Brain pericyte (primary cell): Measurements from ENCODE around the gene FAM221B.

Experiments used
- DNase-seq: peaks from one replicate; pipeline ENCODE4 v3.0.0-alpha.2; 2012; ENCODE audit warnings: low read depth, low spot score

Gene FAM221B

GRCh38 chr9:35820076-35820475 is 8.5 kb downstream of the FAM221B start:
- DNase-seq = no peak

- no peak for DNase-seq
Measured at GRCh38 chr9:35818341-35818740, 10.2 kb downstream of the FAM221B start.

DNA sequence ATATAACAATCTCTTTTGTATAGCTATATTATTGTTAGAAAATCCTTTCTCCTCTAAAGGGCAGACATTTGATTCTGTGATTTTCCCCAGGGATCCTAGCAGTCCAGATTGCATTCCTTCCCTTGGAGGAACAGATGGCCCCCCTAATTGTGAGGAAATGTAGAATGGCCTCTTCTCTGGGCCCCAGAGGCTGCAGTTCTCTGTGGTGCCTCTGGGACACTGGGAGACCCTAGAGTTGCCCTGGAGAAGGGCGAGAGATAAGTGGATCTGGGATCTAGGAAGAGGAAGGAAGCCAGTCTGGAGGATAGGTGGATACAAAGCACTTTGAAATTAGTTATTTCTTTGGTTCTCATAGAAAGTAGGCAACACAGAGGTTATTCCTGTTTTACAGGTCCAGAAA is 11.8 kb downstream of the FAM221B start:
- DNase-seq = no peak

- DNase-seq = peak; percentile 97
Measured at GRCh38 chr9:35814841-35815543, 13.5 kb downstream of the FAM221B start, which contains the start of gene HINT2. TSS of gene HINT2 (minus strand) at chr9:35815042. CDS start at chr9:35814979, 63 bp downstream.

DNA sequence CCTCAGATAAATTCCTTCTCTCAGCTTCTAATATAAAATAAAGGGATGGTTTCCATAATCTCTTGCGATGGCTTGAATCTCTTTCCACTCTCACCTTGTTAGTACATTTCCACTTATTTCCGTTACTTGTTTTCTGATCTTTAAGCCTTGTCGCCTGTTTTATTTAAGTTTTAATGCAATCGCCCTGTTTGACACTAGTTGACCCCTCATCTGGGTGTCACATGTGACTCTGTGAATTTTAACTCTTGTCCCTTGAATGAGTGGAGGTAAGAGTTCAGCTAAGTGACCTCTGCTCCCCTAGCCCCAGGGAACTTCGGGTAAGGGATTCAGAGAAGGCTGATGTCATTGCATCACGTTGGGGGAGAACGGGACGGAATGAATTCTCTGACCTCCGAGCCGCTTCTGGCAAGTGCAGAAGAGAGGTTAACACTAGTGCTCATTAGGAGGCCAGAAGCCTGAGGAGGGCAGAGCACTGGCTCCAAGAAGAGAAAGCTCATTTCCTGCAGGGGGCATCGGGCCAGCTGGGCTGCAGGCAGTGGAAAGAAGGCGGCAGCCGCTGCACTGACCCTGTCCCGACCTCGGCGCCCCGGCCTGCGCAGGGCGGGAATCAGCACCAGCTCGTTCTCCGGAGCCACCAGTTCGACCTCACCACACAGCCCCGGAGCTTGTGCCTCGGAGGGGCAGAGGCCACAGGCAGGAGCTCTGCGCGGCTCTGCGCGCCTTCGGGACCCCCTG is 14.3 kb downstream of the FAM221B start:
- DNase-seq = peak; percentile 15

- DNase-seq = no peak
Measured at GRCh38 chr9:35813434-35814105, 15.0 kb downstream of the FAM221B start.

DNA sequence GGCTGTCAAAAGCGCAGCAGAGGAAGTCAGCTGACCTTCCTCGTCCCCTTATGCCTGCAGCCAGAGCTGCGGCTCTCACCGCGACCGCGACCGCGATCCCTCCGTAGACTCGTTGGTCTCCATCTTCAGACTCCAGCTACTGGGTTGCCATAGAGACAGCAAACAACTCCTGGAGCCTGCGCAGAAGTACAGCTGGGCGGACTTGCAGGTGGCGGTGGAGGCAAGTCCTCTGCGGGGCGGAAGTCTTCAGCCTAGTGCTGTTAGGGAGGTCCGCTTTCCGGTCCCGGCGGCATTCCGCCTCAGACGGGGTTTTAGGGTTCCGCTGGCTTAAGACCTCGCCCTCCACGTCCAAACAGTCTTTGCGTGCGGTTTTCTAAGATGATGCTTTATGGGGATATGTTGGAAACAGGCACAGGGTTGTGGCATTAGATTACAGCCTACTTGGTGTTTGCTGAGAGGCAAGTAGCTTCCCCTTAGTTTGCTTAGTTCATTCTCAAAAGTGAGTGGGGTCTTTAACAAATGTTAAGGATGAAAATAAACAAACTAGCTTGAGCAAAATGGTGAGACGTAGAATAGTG is 16.4 kb downstream of the FAM221B start, which contains the start of gene SPAG8:
Gene SPAG8 (minus strand): TSS at position 238 of the 578 bp plus-strand sequence. CDS start 115 bp downstream, at position 123.
- peak; percentile 69 for DNase-seq

DNA sequence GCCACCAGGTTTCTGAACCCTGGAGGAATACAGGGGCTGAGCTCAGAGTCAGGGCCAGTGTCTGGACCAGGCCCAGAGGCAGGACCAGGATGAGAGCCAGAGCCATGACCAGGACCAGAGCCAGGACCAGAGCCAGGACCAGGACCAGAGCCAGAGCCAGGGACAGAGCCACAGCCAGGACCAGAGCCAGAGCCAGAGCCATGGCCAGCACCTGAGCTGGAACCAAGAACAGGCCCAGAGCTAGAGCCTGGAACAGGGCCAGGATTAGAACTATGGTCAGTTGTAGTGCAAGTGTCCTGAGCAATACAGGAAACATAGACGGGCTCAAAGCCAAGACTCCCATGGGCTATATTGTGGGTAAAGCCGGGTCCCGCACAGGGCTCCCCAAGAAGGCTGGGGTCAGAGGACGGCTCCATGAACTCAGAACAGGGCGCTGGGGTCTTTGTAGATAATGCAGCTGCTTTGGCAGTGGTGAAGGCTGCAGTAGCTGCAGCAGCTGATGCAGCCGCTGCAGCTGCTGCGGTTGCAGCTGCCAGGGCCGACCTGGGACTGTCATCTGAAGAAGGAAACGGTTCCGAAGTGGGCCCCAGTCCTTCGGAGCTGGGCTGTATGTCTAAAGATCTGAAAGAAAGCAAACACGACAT is 17.0 kb downstream of the FAM221B start:
- no peak for DNase-seq

DNA sequence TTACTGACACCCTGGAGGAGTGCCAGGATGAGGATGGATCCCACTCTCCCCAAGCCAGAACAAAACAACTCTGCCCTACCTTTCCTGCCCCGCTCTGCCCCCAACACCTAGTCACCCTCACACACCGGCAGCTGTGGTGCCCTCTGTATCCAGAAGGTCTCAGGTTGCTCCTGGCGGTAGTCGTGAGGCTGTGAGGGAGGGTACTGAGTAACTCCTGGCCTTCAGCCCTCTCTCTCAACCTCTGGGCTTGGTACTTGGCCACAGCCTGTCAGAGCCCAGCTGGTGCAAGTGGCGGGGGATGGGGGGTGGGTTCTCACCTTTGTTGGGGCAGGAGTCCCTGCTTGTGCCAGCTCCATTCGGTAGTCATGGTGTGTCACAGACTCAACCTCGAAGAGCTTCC is 18.4 kb downstream of the FAM221B start:
- no peak for DNase-seq

DNA sequence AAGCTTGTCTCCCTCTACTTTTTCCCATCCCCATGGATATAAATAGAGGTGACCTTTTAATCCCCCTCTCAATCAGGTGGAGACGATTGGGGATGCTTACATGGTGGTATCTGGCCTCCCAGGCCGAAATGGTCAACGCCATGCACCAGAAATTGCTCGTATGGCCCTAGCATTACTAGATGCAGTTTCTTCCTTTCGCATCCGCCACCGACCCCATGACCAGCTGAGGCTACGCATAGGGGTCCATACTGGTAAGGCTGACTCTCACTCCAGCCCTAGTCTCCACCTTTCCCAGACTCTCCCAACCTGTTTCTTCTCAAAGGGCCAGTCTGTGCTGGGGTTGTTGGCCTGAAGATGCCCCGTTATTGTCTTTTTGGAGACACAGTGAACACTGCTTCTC is 20.1 kb downstream of the FAM221B start:
- DNase-seq = no peak

DNA sequence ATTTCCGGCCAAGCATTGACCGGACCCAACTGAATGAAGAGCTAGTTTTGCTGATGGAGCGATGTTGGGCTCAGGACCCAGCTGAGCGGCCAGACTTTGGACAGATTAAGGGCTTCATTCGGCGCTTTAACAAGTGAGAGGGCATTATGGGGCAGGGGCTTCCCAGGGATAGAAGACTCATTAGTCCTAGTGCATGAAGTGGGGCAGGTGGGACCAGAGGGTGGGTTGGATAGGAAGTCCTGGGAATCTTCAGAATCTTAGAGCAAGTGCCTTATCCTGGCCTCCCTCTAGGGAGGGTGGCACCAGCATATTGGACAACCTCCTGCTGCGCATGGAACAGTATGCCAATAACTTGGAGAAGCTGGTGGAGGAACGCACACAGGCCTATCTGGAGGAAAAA is 22.4 kb downstream of the FAM221B start:
- no peak for DNase-seq

GRCh38 chr9:35801328-35802128 is 27.0 kb downstream of the FAM221B start:
- no peak for DNase-seq

GRCh38 chr9:35800530-35800929 is 28.0 kb downstream of the FAM221B start:
- no peak for DNase-seq

GRCh38 chr9:35798658-35799374 is 29.7 kb downstream of the FAM221B start:
- no peak for DNase-seq

- DNase-seq = no peak
Measured at GRCh38 chr9:35797311-35798109, 31.0 kb downstream of the FAM221B start.

DNA sequence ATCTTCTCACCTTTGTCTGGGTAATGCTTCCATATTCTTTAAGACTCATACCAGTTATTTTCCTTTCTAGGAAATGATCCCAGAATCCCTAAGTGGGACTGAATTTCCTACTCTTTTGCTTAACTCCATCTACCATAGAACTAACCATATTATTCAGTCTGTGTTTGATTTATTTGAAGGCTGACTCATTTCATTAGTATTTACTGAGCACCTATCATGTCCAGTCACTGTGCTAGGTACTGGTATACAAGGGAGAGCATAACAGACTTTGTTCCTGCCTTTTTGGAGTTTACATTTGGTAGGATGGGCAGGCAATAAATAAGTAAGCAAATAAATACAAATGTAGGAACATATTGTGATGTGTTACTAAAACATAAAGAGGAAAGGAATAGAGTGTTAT is 32.8 kb downstream of the FAM221B start:
- DNase-seq = no peak

GRCh38 chr9:35793461-35793860 is 35.1 kb downstream of the FAM221B start:
- DNase-seq = no peak

GRCh38 chr9:35792826-35793225 is 35.7 kb downstream of the FAM221B start:
- DNase-seq = no peak
